Neural cell (in vitro differentiated cells): Measurements from ENCODE around the gene CPXM2. TPM values are rescaled to one million over a fixed set of nuclear protein-coding genes. Genes with fewer than 3 reads are reported as not detected.

Experiments
- H2AFZ ChIP-seq: fragments of 200-600, 300-800 bp; sonication (generic), shearing (Covaris generic); 2 replicates; pipeline ENCODE4 v1.6.0; 2014; ENCODE audit warnings: low read depth, mild to moderate bottlenecking, antibody characterized with exemption, low read length, moderate library complexity
- H3F3A ChIP-seq: fragments of 200-600 bp; shearing (Covaris generic); 2 replicates; pipeline ENCODE4 v1.6.1; 2016; ENCODE audit warnings: mild to moderate bottlenecking, moderate library complexity, mixed read lengths, antibody characterized with exemption, low read length; ENCODE audit not compliant: insufficient read depth, poor library complexity, severe bottlenecking
- H3K27ac ChIP-seq: fragments of 200-600, 300-800 bp; sonication (generic), shearing (Covaris generic); 2 replicates; pipeline ENCODE4 v1.5.1; 2014; ENCODE audit warnings: mild to moderate bottlenecking, low read length, moderate library complexity
- H3K27me3 ChIP-seq: fragments of 300-800, 200-600 bp; sonication (generic), shearing (Covaris generic); 2 replicates; pipeline ENCODE4 v1.6.0; 2014; ENCODE audit warnings: mild to moderate bottlenecking, low read depth, low read length, moderate library complexity; ENCODE audit not compliant: insufficient read depth
- H3K36me3 ChIP-seq: fragments of 300-800, 200-600 bp; sonication (generic), shearing (Covaris generic); 2 replicates; pipeline ENCODE4 v1.5.1; 2014; ENCODE audit warnings: mild to moderate bottlenecking, antibody characterized with exemption, low read length, moderate library complexity; ENCODE audit not compliant: insufficient read depth
- H3K4me2 ChIP-seq: fragments of 300-800, 200-600 bp; sonication (generic), shearing (Covaris generic); 2 replicates; pipeline ENCODE4 v1.6.0; 2014; ENCODE audit warnings: mild to moderate bottlenecking, low read length
- H3K4me3 ChIP-seq: fragments of 300-800, 200-600 bp; sonication (generic), shearing (Covaris generic); 2 replicates; pipeline ENCODE4 v1.5.1; 2014; ENCODE audit warnings: mild to moderate bottlenecking, low read length, moderate library complexity
- H3K79me2 ChIP-seq: fragments of 200-600 bp; shearing (Covaris generic); replicated peaks from 2 replicates; pipeline ENCODE4 v1.6.0; 2014; ENCODE audit warnings: mild to moderate bottlenecking, low read length, moderate library complexity; ENCODE audit not compliant: insufficient read depth
- H3K9ac ChIP-seq: fragments of 300-800, 200-600 bp; sonication (generic), shearing (Covaris generic); 2 replicates; pipeline ENCODE4 v1.6.1; 2016; ENCODE audit warnings: mild to moderate bottlenecking, low read length, mixed read lengths
- H3K9me2 ChIP-seq: fragments of 200-600 bp; shearing (Covaris generic); 2 replicates; pipeline ENCODE4 v1.6.1; 2016; ENCODE audit warnings: mild to moderate bottlenecking, low read length, mixed read lengths; ENCODE audit not compliant: insufficient read depth
- H3K9me3 ChIP-seq: fragments of 200-600, 300-800 bp; sonication (generic), shearing (Covaris generic); 2 replicates; pipeline ENCODE4 v1.6.1; 2016; ENCODE audit warnings: mild to moderate bottlenecking, mixed run types, low read length, moderate library complexity, mixed read lengths
- H4K20me1 ChIP-seq: fragments of 200-600 bp; shearing (Covaris generic); 2 replicates; pipeline ENCODE4 v1.6.1; 2016; ENCODE audit warnings: mild to moderate bottlenecking, mixed run types; ENCODE audit not compliant: insufficient read depth
- EP300 ChIP-seq: fragments of 450-650 bp; conservative IDR thresholded peaks from 2 replicates; pipeline ENCODE4 v1.6.1; 2014; ENCODE audit warnings: antibody characterized with exemption, mild to moderate bottlenecking, moderate library complexity; ENCODE audit not compliant: poor library complexity, severe bottlenecking
- EZH2 ChIP-seq: fragments of 200-600, 300-800 bp; shearing (Covaris generic), sonication (generic); IDR thresholded peaks from 2 replicates; pipeline ENCODE4 v1.6.1; 2014; ENCODE audit warnings: antibody characterized with exemption, low read length, borderline replicate concordance, mild to moderate bottlenecking; ENCODE audit not compliant: insufficient read depth, poor library complexity, severe bottlenecking
- MXI1 ChIP-seq: fragments of 450-650 bp; conservative IDR thresholded peaks from 2 replicates; pipeline ENCODE4 v1.6.1; 2014; ENCODE audit warnings: antibody characterized with exemption, mild to moderate bottlenecking; ENCODE audit not compliant: poor library complexity, severe bottlenecking
- POLR2AphosphoS5 ChIP-seq: IDR thresholded peaks from 2 replicates; pipeline ENCODE4 v1.6.1; 2012
- RAD21 ChIP-seq: fragments of 450-650 bp; conservative IDR thresholded peaks from 2 replicates; pipeline ENCODE4 v1.6.1; 2014; ENCODE audit warnings: antibody characterized with exemption, mild to moderate bottlenecking, moderate library complexity
- SMC3 ChIP-seq: fragments of 450-650 bp; conservative IDR thresholded peaks from 2 replicates; pipeline ENCODE4 v1.6.1; 2014; ENCODE audit warnings: antibody characterized with exemption, mild to moderate bottlenecking, moderate library complexity; ENCODE audit not compliant: poor library complexity
- TAF1 ChIP-seq: IDR thresholded peaks from 2 replicates; pipeline ENCODE4 v1.6.1; 2012; ENCODE audit warnings: low read depth
- polyA plus RNA-seq: library from polyadenylated mRNA; depleted of rRNA; stranded (reverse); fragments of >200 nt; gene quantifications from 2 replicates; pipeline ENCODE4 v1.2.3, GENCODE V29; 2014
- TF ChIP-seq, protein P1 (sequence below): fragments of 450-650 bp; IDR thresholded peaks from 2 replicates; pipeline ENCODE4 v1.5.1; 2014; ENCODE audit warnings: antibody characterized with exemption, mild to moderate bottlenecking, moderate library complexity; ENCODE audit not compliant: poor library complexity, severe bottlenecking
- TF ChIP-seq, protein P2 (sequence below): IDR thresholded peaks from 2 replicates; pipeline ENCODE4 v1.6.1; 2012; ENCODE audit warnings: borderline replicate concordance

The CPXM2 gene
- polyA plus RNA-seq, 1 donor from 2014 or later: not detected

DNA sequence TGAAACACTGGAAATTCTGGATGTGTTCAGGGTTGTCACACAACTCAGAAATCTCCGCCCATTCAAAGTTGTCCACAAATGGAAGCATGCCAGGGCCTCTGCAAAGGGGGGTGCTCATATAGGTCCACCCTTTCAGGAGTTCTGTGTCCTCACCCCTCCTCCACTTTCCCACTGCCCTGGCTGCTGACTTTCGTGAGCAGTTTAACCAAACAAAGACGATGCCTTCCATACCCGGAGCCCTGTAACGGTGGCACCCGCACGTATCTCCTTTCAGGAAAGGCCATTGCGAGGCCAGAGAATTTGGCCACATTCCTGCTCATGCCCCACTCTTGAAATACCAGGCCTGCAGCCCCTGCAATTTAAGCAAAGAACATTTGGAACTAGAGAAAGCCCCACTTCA, 1.4 kb downstream of the CPXM2 start:
- Histone ChIP-seq H3K27ac (no peak overlapping the region), H3K4me2 (no peak overlapping the region), H3F3A (no peaks in the 10 kb centered on the region), H4K20me1 (no peaks in the 10 kb centered on the region), H3K36me3 (no peaks in the 10 kb centered on the region), H3K4me3 (no peak overlapping the region), H3K27me3 (peaks cover 28% of the 10 kb centered on the region), H3K9me2 (no peaks in the 10 kb centered on the region), H3K79me2 (no peaks in the 10 kb centered on the region), H2AFZ (no peak overlapping the region), H3K9ac (no peak overlapping the region), H3K9me3 (no peaks in the 10 kb centered on the region)
- TF ChIP-seq SMC3 (no peak), EP300 (no peak), POLR2AphosphoS5 (no peak), TAF1 (no peak), RAD21 (no peak), EZH2 (no peak), MXI1 (no peak)
- TF ChIP-seq, protein P1, sequence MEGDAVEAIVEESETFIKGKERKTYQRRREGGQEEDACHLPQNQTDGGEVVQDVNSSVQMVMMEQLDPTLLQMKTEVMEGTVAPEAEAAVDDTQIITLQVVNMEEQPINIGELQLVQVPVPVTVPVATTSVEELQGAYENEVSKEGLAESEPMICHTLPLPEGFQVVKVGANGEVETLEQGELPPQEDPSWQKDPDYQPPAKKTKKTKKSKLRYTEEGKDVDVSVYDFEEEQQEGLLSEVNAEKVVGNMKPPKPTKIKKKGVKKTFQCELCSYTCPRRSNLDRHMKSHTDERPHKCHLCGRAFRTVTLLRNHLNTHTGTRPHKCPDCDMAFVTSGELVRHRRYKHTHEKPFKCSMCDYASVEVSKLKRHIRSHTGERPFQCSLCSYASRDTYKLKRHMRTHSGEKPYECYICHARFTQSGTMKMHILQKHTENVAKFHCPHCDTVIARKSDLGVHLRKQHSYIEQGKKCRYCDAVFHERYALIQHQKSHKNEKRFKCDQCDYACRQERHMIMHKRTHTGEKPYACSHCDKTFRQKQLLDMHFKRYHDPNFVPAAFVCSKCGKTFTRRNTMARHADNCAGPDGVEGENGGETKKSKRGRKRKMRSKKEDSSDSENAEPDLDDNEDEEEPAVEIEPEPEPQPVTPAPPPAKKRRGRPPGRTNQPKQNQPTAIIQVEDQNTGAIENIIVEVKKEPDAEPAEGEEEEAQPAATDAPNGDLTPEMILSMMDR: no peak
- TF ChIP-seq, protein P2, sequence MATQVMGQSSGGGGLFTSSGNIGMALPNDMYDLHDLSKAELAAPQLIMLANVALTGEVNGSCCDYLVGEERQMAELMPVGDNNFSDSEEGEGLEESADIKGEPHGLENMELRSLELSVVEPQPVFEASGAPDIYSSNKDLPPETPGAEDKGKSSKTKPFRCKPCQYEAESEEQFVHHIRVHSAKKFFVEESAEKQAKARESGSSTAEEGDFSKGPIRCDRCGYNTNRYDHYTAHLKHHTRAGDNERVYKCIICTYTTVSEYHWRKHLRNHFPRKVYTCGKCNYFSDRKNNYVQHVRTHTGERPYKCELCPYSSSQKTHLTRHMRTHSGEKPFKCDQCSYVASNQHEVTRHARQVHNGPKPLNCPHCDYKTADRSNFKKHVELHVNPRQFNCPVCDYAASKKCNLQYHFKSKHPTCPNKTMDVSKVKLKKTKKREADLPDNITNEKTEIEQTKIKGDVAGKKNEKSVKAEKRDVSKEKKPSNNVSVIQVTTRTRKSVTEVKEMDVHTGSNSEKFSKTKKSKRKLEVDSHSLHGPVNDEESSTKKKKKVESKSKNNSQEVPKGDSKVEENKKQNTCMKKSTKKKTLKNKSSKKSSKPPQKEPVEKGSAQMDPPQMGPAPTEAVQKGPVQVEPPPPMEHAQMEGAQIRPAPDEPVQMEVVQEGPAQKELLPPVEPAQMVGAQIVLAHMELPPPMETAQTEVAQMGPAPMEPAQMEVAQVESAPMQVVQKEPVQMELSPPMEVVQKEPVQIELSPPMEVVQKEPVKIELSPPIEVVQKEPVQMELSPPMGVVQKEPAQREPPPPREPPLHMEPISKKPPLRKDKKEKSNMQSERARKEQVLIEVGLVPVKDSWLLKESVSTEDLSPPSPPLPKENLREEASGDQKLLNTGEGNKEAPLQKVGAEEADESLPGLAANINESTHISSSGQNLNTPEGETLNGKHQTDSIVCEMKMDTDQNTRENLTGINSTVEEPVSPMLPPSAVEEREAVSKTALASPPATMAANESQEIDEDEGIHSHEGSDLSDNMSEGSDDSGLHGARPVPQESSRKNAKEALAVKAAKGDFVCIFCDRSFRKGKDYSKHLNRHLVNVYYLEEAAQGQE: no peak

DNA sequence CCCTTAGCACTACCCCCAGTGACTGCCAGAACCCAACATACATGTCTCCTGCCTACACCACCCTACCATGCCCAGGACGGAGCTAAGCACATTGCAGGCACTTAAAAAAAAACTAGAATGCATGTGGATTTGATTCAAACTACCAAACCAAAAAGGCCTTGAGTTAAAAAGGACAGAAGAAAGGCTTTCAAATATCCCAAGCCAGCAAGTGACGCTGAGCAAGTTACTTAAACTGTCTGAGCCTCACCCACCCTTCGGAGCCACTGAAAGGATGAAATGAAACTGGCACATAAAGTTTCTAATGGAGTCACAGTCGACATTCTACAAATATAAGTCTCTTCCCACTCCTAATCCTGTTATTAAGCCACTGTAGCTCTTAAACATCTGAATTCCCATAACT, 1.8 kb downstream of the CPXM2 start:
- H3K27ac ChIP-seq: no peak overlapping the region

More for the DNA sequence above, 1.8 kb downstream of the CPXM2 start:
- Histone ChIP-seq H3K4me2 (no peak overlapping the region), H3F3A (no peaks in the 10 kb centered on the region), H3K79me2 (no peaks in the 10 kb centered on the region), H3K4me3 (no peak overlapping the region), H2AFZ (no peak overlapping the region), H3K36me3 (no peaks in the 10 kb centered on the region), H3K27me3 (peaks cover 28% of the 10 kb centered on the region), H3K9me3 (no peaks in the 10 kb centered on the region), H3K9me2 (no peaks in the 10 kb centered on the region), H4K20me1 (no peaks in the 10 kb centered on the region), H3K9ac (no peak overlapping the region)
- TF ChIP-seq, protein P1: no peak
- TF ChIP-seq SMC3 (no peak), RAD21 (no peak), POLR2AphosphoS5 (no peak), TAF1 (no peak)
